Measurements from ENCODE around the gene SH3BP5. TPM values are rescaled to one million over a fixed set of nuclear protein-coding genes. Genes with fewer than 3 reads are reported as not detected.

The SH3BP5 gene
- total RNA-seq, 2 donors from 2014 or later, result 13.3 to 71.6 TPM

DNA sequence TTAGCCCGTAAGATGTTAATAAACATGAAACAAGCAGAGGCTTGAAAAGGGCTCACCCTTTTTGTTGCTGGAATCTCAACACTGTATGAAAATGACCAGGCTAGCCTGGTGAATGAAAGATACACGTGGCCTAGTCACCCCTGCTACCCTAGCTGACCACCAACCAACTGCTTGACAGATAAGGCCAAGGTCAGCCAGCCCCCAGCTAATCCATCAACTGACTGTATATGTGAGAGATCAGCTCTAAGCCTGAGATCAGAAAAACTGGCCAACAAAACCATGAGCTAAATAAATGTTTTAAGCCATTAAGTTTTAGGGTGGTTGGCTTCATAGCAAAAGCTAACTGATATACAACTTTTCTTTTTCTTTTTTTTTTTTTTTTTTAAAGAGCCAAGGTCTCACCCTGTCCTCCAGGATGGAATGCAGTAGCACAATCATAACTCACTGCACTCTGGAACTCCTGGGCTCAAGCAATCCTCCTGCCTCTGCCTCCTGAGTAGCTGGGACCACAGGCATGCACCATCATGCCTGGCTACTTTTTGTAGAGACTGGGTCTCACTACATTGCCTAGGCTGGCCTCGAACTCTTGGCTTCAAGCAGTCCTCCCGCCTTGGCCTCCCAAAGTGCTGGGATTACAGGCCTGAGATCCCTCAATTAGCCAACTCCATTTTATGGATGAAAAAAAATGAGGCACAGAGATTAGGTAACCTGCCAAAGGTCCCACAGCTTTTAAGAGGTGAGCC, 34.6 kb downstream of the SH3BP5 start:
- no peak for TF ChIP-seq POLR2AphosphoS5 (IDR thresholded peaks at IDR 0.05)
- TF ChIP-seq POLR2A (IDR thresholded peaks at IDR 0.05), result no peak
- no peaks in the 10 kb centered on the region for H3K9me3 ChIP-seq
- intact Hi-C loops (cut with DNase I), result no loop called here
- H3K27me3 ChIP-seq (replicated peaks; ENCODE audit: insufficient read depth), result no peaks in the 10 kb centered on the region
- DNase-seq (ENCODE audit: low spot score), result no peak
- 53% methylated on average over 4 of the region's 4 CpGs for WGBS
- no peaks in the 10 kb centered on the region for H3K36me3 ChIP-seq
- H3K27ac ChIP-seq, result no peak overlapping the region
- H3K4me1 ChIP-seq (replicated peaks), result no peaks in the 10 kb centered on the region
- H3K4me3 ChIP-seq, result no peak overlapping the region

DNA sequence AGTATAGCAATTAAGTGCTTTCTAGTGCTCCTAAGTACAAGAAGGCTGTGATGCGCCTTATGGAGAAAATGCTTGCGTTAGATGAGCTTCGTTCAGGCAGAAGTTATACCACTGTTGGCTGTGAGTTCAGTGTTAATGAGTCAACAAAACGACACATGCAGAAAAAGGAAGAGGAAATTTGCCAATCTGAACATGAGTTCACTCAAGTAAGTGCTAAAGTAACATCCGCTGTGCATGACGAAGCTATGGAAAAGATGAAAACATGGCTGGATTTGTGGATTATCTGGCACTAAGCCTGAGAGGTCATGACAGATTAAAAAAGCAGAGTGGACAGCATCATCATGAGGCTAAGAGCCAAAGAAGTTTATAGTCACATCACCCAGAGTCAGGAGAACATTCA, 36.9 kb downstream of the SH3BP5 start:
- no peak for DNase-seq (ENCODE audit: low spot score)
- H3K9me3 ChIP-seq, result no peaks in the 10 kb centered on the region
- no peaks in the 10 kb centered on the region for H3K4me1 ChIP-seq (replicated peaks)
- H3K4me3 ChIP-seq, result no peak overlapping the region
- WGBS, result 69% methylated on average over 6 of the region's 6 CpGs
- H3K36me3 ChIP-seq, result no peaks in the 10 kb centered on the region
- intact Hi-C loops (cut with DNase I), result no loop called here
- no peak for TF ChIP-seq POLR2AphosphoS5 (IDR thresholded peaks at IDR 0.05)
- TF ChIP-seq, protein P1, sequence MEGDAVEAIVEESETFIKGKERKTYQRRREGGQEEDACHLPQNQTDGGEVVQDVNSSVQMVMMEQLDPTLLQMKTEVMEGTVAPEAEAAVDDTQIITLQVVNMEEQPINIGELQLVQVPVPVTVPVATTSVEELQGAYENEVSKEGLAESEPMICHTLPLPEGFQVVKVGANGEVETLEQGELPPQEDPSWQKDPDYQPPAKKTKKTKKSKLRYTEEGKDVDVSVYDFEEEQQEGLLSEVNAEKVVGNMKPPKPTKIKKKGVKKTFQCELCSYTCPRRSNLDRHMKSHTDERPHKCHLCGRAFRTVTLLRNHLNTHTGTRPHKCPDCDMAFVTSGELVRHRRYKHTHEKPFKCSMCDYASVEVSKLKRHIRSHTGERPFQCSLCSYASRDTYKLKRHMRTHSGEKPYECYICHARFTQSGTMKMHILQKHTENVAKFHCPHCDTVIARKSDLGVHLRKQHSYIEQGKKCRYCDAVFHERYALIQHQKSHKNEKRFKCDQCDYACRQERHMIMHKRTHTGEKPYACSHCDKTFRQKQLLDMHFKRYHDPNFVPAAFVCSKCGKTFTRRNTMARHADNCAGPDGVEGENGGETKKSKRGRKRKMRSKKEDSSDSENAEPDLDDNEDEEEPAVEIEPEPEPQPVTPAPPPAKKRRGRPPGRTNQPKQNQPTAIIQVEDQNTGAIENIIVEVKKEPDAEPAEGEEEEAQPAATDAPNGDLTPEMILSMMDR (IDR thresholded peaks at IDR 0.05), result no peak
- TF ChIP-seq POLR2A (IDR thresholded peaks at IDR 0.05), result no peak
- H3K27me3 ChIP-seq (replicated peaks; ENCODE audit: insufficient read depth), result no peaks in the 10 kb centered on the region
- no peak overlapping the region for H3K27ac ChIP-seq

DNA sequence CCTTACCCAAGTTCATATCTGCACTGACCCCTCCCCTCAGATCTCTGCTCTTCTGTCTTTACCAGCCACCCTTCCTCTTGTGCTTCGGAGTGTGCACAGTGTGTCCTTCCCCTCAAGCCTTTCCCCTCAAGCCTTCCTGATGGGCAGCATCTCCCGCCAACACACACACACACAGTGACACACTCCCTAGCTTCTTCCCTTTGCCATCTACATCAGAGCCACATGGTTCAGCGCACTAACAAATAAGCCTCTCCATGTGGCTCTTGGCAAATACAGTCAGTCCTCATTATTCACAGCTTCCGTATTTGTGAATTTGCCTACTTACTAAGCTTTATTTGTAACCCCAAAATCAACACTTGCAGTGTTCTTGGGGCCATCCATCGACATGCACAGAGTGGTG, 37.5 kb downstream of the SH3BP5 start:
- Histone ChIP-seq H3K4me3 (no peak overlapping the region), H3K36me3 (no peaks in the 10 kb centered on the region), H3K9me3 (no peaks in the 10 kb centered on the region), H3K27ac (no peak overlapping the region), H3K4me1 (replicated peaks) (no peaks in the 10 kb centered on the region), H3K27me3 (replicated peaks; ENCODE audit: insufficient read depth) (no peaks in the 10 kb centered on the region)
- DNase-seq (ENCODE audit: low spot score), result no peak
- WGBS, result 87% methylated on average over 5 of the region's 5 CpGs
- intact Hi-C loops (cut with DNase I), result no loop called here
- TF ChIP-seq POLR2AphosphoS5 (IDR thresholded peaks at IDR 0.05), result no peak
- no peak for TF ChIP-seq POLR2A (IDR thresholded peaks at IDR 0.05)
- TF ChIP-seq, protein P1 (IDR thresholded peaks at IDR 0.05), result no peak

DNA sequence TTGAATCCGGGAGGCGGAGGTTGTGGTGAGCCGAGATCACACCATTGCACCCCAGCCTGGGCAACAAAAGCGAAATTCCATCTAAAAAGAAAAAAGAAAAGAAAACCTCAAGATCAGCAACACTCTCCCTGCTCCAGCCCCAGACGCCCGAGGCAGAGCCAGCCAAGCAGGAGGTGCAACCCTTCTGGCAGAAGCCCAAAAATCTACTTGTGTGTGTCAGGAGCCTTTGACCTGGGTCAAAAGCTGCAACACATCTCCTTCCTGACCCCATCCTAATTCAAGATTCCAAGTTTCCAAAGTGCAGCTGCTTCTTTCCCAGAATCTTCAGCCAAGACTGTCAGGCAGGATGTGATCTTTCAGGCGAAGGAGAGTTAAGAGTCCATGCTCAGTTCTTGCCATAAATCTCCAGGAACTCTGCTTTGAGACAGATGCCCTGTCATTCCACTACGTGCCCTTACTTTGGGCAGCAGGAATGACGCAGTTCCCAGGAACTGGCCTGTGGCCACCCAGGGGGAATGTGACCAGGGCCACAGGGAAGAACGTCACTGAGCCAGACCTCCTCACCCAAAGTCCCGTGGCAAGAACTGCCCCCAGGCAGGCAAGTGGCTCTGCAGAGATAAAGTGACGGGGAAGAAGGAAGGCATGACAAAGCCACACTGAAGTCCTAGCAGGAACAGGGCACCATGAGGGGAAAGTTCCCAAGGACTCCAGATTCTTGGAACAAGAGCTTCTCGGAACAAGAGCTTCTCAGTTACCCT, 39.4 kb downstream of the SH3BP5 start:
- Histone ChIP-seq H3K4me1 (replicated peaks) (no peaks in the 10 kb centered on the region), H3K27me3 (replicated peaks; ENCODE audit: insufficient read depth) (no peaks in the 10 kb centered on the region), H3K9me3 (no peaks in the 10 kb centered on the region), H3K4me3 (no peak overlapping the region), H3K27ac (peak overlapping the region; percentile 46 to 47), H3K36me3 (no peaks in the 10 kb centered on the region)
- intact Hi-C loops (cut with DNase I), result no loop called here
- no peak for DNase-seq (ENCODE audit: low spot score)
- WGBS, result 56% methylated on average over 13 of the region's 13 CpGs
- no peak for TF ChIP-seq POLR2A (IDR thresholded peaks at IDR 0.05)
- TF ChIP-seq, protein P1 (IDR thresholded peaks at IDR 0.05), result no peak
- TF ChIP-seq POLR2AphosphoS5 (IDR thresholded peaks at IDR 0.05), result peak; percentile 3

DNA sequence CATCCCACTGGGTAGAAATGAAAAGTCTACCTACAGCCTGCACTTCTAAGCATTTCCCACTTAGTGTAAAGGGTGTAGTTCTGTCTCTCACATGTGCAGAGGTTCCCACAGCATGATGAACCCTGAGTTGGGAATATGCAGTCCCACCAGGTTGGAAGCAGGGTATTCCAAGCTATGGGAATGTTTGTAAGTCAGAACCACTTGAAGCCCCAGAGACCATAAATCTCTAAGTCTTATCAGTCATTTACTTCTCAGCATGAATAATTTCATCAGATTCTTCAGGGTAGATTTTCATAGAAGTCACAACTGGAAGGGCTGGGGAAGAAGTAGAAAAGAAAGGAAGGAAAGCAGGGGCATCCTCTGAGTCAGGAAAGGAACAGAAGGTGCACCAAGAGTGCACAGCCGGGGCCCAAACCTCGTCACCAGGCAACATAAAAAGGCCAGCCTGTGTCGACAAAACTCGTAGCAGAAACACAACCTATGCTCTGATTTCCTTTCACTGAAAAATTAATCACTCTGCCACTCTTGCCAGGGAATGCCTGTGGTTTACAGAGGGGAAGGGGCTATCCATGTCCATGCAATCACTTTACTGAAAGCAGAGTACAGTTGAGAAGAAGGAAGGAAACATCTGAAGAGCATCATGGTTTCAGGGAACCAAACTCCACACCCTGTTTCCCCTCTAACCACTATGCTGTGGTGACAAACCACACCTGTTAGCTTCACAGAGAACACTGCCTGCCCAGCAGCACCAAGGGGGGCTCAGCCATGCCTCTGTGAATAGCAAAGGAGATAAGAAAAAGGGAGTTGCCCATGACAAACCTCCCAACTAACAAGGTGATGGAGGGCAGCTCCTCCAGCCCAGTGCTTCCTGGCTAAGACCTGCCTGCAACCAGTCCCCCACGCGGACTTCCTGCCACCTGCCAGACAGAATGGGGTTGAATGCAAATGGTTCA, 40.5 kb downstream of the SH3BP5 start:
- peak overlapping the region; percentile 5 to 47 for H3K27ac ChIP-seq
- no peak for TF ChIP-seq POLR2AphosphoS5 (IDR thresholded peaks at IDR 0.05)
- TF ChIP-seq, protein P1 (IDR thresholded peaks at IDR 0.05), result no peak
- TF ChIP-seq POLR2A (IDR thresholded peaks at IDR 0.05), result no peak
- H3K27me3 ChIP-seq (replicated peaks; ENCODE audit: insufficient read depth), result no peaks in the 10 kb centered on the region
- intact Hi-C loops (cut with DNase I), result no loop called here
- no peak for DNase-seq (ENCODE audit: low spot score)
- no peaks in the 10 kb centered on the region for H3K36me3 ChIP-seq
- H3K4me1 ChIP-seq (replicated peaks), result no peaks in the 10 kb centered on the region
- no peaks in the 10 kb centered on the region for H3K9me3 ChIP-seq
- 71% methylated on average over 6 of the region's 6 CpGs for WGBS
- H3K4me3 ChIP-seq, result no peak overlapping the region
